GM21367 (cell line): Measurements from ENCODE around the gene MED16.

Experiments used
- ATAC-seq: cut with Tn5 transposase; IDR thresholded peaks from one replicate; pipeline ENCODE4 v1.9.1; 2021; ENCODE audit not compliant: unreplicated experiment

The MED16 gene, protein sequence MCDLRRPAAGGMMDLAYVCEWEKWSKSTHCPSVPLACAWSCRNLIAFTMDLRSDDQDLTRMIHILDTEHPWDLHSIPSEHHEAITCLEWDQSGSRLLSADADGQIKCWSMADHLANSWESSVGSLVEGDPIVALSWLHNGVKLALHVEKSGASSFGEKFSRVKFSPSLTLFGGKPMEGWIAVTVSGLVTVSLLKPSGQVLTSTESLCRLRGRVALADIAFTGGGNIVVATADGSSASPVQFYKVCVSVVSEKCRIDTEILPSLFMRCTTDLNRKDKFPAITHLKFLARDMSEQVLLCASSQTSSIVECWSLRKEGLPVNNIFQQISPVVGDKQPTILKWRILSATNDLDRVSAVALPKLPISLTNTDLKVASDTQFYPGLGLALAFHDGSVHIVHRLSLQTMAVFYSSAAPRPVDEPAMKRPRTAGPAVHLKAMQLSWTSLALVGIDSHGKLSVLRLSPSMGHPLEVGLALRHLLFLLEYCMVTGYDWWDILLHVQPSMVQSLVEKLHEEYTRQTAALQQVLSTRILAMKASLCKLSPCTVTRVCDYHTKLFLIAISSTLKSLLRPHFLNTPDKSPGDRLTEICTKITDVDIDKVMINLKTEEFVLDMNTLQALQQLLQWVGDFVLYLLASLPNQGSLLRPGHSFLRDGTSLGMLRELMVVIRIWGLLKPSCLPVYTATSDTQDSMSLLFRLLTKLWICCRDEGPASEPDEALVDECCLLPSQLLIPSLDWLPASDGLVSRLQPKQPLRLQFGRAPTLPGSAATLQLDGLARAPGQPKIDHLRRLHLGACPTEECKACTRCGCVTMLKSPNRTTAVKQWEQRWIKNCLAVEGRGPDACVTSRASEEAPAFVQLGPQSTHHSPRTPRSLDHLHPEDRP

DNA sequence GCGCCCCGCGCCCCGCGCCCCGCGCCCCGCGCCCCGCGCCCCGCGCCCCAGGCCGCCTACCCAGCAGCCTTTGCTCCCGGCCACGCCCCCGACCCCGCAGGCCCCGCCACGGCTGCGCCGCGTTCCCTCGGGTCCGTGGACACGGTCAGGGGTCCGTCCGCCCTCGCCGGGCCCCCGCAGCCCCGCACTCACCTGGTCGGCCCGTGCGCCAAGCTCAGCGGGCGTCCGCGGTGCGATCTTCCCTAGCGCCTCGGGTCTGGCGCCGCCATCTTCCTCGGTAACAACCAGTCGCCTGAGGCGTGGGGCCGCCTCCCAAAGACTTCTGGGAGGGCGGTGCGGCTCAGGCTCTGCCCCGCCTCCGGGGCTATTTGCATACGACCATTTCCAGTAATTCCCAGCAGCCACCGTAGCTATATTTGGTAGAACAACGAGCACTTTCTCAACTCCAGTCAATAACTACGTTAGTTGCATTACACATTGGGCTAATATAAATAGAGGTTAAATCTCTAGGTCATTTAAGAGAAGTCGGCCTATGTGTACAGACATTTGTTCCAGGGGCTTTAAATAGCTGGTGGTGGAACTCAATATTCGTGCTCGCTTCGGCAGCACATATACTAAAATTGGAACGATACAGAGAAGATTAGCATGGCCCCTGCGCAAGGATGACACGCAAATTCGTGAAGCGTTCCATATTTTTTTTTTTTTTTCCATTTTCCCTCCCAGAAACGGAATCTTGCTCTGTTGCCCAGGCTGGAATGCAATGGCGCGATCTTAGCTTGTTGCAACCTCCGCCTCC is at the start of gene MED16, which contains the start of gene RNU6-9:
Gene MED16, minus strand, starts transcription at position 294 of the 796 bp plus-strand sequence. CDS start 2,056 bp downstream, outside the sequence.
Gene RNU6-9, plus strand, starts transcription at position 591 of the 796 bp plus-strand sequence.
- ATAC-seq = peak; percentile 63

DNA sequence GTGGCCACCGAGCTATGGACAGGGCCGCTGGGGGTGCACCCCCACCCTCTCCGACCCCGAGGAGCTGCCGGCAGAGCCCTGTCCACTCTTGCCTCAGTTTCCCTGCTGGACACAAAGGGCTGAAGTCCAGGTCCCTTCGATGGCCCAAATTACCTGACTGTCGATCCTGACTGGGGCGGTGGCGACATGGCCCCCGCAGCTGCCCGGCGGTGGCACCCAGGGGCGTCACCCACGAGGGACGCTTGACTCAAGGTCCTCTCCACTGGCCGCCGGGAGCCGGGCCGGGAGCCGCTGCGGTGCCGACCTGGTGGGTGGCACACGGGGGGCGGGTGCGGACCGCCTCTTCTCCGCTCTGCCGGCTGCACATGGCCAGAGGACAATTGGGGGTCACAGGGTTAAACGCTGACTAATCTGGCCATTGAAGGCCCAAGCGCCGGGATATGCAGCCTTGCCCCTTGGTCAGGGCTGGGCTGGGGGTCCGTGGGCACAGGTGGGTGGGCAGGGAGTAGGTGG is 49.2 kb upstream of the MED16 start:
- no peak for ATAC-seq

DNA sequence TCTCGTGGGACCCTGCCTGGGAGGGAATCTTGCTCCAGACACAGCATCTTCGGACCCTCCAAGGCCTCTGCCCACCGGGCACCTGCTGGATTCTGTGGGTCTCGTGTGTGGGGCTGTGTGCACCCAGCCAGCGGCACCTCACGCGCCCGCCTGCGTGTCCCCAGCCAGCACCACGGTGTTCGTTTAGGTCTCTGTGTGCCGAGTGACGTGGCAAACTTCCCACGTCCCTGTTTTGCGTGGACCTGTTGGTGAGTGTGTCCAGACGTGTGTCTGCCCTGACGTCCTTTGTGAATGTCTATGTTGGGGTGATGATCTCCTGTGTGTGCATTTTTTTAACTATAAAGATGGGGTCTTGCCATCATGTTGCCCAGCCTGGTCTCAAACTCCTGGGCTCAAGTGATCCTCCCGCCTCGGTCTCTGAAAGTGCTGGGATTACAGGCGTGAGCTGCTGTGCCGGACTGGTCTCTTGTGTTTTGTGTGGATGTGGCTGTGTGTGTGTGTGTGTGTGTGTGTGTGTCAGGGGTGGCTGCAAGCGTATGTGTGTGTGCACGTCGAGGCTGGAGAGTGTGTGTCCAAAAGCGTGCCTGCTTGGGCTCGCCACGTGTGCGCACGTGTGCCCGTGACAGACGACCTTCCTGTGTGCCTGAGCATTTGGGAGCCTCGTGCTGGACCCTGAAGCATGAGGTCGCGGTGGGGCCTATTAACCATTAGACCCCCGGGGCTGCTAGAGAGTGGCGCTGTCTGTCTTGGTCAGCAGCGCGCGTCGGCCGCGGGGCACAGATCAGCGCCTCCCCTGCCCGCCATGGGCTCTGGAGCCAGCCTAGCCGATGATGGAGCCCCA is 48.5 kb upstream of the MED16 start:
- ATAC-seq = no peak

DNA sequence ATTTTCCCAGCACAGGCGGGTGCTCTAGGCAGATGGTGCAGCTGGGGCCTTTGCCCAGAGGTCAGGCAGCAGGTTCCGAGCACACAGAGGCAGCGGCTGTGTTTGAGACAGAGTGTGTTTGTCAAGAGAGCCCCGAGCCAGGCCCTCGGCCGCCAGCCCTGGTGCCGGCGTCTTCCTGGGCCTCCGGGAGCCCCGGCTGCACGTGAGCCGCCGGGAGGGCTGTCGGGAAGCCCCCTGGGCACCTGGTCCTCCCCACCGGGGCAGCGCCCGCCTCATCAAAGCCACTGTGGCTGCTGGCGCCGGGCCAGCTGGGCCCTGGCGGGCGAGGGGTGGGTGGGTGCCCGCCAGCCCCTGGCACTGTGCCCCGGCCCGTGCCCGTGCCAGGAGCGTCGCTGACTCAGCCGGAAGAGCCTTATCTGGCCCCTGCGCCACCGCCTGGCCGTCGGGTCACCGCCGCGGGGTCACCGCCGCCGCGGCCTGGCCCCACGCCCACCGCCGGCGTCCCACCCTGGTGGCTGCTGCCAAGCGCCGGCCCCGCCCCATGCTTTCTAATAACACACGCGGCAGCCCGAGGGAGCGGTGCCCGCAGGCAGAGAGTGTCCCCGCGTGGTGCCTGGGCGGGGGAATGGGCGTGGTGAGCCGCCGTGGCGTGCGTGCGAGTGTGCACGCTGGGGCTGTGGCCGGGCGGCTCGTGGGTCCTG is 47.8 kb upstream of the MED16 start:
- no peak for ATAC-seq

DNA sequence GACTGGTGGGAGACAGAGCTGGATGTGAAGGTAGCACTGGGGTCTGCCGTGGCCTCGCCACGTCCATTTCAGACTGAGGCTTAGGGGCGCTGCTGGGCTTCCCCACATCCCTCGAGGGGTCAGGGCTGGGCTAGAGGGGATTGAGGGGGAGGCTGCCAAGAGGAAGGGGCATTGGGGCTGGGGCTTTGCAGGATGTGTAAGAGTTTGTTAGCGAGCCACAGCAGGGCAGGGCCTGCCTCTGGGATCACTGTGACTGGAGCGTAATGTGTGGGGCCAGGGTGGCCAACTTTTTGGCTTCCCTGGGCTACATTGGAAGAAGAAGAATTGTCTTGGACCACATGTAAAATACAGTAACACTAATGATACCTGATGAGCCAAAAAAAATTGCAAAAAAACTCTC is 46.9 kb upstream of the MED16 start:
- ATAC-seq = no peak

DNA sequence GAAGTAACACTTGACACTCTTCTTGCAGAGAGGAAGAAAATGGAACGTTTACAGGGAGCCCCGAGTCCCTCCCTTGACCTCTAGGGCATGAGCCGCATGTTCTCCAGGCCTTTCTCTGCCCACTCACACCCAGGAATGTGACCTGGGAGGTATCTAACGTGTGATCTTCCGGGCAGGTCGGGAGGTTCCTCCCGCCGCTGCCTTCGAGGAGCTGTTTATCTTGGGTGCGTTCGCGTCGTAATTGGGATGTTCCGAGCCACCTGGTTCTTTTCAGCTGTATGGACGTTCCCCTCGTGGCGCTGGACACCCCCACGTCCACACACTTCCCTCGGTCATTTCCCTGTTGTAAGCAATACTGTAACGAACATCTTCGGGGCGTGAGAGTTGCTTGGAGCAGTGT is 46.5 kb upstream of the MED16 start:
- no peak for ATAC-seq

DNA sequence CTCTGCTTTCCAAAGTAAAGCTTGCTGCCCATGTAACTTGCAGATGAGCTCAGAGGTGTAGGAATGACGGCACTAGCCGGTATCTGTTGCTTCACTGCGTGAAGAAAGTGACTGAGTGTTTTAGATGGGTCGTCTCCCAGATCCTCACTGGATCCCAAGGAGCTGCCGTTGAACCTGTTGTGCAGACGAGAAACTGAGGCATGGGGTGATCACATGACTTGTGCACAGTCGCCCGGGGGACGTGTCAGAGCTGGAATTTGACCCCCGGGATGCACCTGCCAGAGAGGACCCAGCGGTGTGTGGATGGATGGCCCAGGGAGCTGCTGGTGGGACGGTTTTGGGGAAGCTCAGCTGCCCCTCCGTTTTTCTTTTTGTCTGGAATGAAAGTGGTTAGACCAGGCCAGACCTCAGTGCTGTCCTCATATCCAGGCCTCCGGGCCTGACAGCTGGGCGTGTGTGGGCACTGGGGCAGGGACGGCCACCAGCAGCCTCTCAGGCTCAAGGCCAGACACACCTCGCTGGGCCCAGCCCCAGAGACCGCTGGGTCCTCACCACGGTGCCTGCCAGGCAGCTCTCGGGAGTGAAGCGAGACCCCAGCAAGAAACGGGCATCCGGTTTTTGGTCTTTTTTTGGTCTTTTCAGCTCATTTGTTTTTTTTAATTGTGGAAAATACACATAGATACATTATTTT is 45.4 kb upstream of the MED16 start:
- no peak for ATAC-seq

DNA sequence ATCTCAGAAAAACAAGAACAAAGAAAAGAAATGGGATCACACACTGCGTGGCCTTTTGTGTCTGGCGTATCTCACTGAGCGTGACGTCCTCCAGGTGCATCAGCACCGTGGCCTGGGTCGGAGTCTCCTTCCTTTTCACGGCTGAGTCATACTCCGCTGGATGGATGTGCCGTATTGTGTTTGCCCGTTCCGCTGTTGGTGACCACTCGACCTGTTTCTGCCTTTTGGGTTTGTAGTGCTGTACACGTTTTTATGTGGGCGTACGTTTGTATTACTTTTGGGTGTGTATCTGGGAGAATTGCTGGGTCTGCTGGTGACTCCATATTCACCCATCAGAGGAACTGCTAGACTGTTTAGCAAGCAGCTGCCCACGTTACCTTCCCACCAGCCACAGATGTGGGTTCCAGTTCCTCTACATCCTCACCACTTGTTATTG is 44.3 kb upstream of the MED16 start:
- no peak for ATAC-seq

DNA sequence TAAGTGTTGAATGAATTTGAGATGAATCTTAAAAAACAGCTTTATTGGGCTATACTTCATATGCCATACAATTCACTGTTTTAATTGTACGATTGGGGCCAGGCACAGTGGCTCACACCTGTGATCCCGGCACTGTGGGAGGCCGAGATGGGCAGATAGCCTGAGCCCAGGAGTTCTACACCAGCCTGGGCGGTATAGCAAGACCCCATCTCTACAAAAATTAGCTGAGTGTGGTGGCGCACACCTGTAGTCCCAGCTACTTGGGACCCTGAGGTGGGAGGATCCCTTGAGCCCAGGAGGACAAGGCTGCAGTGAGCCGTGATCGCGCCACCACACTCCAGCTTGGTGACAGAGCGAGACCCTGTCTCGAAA is 43.2 kb upstream of the MED16 start:
- no peak for ATAC-seq

DNA sequence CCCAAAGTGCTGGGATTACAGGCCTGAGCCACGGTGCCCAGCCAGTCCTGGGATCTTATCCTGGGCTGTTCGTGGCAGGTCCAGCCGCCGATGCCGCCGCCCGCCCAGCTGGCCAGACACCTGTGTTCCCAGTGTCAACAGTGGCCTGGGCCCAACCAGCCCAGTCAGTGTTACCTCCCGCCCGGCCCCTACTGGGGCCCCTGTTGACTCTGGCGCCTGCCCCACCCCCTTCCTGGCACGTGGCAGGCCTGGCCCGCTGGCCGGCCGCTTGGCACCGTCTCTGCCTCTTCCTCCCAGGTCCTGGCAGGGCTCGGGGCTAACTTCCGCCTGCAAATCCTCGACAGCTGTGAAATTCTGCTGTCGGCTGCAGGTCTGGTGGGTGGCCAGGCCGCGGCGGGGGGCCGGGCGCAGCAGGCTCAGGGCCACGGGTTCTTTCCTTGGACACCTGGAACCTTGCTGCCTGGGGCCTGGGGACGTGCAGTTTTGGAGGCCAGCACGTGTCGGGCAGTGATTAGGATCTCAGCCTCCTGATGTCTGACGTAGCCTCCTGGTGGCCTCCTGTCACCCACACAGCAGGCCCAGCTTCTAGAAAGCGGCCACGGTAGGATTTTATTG is 42.0 kb upstream of the MED16 start:
- no peak for ATAC-seq

DNA sequence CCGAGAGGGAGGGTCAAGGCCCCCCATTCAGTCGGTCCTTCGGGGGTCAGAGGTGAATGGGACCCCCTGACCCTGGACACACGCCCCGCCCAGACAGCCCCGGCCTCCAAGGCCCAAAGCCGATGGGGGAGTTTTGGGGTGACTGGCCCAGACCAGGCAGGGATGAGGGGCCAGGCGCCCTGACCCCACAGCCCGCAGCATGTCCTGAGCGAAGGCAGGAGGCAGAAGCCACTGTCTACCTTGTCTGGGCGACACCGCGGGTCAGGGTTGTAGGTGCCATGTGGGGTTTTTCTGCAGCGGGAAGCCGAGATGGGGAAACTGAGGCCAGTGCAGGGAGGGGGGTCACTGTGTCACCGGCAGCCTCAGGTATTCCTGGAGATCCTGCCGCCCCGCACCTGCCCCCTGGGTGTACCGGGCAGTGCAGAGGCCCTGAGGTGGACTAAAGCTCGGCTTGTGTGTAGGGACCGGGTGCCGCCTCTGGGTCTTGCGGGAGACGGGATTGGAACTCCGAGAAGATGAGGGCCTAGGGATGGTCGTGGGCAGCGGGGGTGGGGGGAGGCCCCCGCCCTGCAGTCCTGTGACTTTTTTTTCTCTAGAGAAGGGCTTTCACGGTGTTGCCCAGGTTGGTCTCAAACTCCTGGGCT is 41.3 kb upstream of the MED16 start:
- ATAC-seq = no peak

DNA sequence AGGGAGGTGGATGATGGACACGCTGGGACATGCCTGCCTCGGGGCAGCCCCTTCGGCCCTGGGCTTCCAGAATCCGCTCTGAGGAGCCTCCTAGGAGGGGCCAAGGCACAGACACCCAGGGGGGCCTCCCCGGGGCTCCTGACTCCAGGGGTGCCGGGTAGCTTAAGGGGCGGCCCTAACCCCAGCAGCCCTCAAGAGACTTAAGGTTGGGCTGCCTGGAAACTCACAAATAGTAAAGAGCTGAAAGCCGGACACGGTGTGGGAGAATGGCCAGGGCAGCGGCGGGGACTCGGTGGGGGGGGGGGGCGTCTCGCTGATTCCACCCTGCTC is 40.5 kb upstream of the MED16 start:
- ATAC-seq = no peak

DNA sequence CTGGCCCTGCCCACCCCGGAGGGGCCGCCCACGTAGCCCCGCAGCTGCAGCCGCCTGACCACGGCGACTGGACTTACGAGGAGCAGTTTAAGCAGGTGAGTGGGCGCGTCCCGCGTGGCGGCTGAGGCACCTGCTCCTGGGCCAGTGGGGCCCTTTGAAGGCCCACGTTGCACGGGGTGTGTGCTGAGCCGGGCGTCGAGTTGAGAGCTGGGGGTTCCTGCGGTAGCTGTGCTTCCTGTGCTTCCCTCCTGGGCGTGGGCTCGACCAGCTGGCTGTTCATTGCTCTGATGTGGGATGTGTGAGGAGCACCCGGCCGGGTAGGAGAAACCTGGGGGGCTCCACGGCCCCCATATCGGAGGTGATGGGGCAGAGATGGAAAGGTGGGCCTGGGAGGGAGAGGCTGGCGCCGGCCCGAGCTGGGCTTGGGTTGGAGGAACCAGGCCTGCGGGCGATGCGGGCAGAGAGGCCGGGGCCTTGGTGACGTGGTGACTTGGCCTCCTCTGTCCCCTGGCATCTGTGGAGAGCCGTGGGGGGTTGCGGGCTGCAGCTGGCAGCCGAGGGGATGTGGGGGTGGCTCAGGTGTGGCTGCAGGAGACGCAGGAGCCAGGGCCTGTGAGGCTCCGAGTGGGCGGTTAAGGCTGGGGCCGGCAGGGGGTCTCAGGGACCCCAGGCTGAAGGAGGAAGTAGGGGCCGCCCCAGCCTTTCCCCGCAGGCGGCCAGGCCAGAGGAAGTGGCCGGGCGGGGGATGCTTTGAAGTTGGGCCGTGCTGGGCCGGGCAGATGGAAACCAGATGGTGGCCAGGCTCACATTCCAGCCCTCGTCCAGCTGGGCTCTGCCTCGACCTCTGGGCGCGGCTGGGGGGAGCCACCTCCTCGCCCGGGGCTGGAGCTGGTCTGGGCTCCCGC is 39.9 kb upstream of the MED16 start:
- ATAC-seq = no peak

DNA sequence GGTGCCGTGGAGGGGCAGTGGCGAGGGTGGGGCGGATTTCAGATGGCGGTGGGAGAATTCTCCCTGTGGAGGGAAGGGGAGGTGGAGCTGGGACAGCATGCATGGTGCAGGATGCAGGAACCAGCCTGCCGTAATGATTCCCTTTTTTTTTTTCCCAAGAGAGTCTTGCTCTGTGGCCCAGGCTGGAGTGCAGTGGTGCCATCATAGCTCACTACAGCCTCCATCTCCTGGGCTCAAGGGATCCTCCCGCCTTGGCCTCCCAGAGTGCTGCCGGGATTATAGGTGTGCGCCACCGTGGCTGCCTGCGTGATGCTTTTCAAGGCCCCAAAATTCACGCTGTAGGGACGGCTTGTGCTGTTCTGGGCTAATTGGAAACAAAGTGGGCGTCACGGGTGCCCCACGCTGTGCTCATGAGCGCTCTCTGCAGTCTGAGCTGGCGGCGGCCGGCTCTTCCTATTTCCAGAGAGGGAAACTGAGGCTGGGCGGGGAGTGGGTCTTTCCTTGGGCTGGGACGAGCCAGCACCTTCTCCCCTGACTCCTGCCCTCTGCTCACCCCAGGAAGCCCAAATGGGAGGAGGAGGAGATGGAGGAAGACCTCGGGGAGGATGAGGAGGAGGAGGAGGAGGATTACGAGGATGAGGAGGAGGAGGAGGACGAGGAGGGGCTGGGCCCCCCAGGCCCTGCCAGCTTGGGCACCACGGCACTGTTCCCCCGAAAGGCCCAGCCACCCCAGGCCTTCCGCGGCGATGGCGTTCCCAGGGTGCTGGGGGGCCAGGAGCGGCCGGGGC is 39.1 kb upstream of the MED16 start:
- no peak for ATAC-seq

DNA sequence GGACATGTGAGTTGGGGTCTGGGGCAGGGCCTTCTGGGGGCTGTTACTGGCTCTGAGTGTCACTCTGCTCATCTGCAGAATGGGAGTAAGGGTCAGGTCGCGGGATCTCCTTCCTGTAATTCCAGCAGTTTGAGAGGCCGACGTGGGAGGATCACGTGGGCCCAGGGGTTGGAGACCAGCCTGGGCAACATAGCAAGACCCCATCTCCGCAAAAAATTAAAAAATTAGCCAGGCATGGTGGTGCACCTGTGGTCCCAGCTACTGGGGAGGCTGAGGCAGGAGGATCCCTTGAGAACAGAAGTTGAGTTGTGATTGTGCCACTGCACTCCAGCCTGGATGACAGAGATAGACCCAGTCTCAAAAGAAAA is 36.9 kb upstream of the MED16 start:
- ATAC-seq = no peak

DNA sequence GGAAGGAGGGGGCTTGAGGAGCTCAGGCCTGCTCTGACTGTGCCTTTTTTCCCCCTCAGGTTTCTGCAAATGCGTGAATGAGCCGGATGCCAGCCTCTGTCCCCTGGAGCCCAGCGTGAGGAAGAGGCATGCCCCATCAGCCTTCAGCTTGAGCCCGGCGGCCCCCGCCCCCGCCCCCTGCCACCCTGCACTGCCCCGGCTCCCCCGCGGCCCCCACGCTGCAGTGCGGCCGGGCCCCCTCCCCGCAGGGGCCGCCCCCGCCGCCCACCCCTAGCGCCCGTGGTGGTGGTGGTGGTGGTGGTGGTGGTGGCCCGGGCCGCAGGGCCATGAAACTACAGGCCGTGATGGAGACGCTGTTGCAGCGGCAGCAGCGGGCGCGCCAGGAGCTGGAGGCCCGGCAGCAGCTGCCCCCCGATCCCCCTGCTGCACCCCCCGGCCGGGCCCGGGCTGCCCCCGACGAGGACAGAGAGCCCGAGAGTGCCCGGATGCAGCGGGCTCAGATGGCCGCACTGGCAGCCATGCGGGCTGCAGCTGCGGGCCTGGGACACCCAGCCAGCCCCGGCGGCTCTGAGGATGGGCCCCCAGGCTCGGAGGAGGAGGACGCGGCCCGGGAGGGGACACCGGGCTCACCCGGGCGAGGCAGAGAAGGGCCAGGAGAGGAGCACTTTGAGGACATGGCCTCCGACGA is 36.4 kb upstream of the MED16 start:
- ATAC-seq = no peak
